A549 (cell line): ENCODE measurements around the gene ACVR1B. TPM values are rescaled to one million over a fixed set of nuclear protein-coding genes. Genes with fewer than 3 reads are reported as not detected.

Source experiments
- ATAC-seq, 2 experiments: fragments of 200-7000 bp in 1 of 2; fragments of >200 bp in 1 of 2; cut with Nextera tagmentation in 1 of 2; cut with Tn5 transposase in 1 of 2; 3 replicates each; pipeline versions ENCODE4 v1.8.0 to v1.9.1; 2018 to 2020; ENCODE audit warnings: mild to moderate bottlenecking in 1 of 2, moderate library complexity in 1 of 2
- CTCF ChIA-PET: fragments of 300-600 bp; sonication (Branson Sonifier 250); formaldehyde crosslinking; extraction: SDS; loops from one replicate; lab custom pipeline; 2021; ENCODE audit warnings: antibody characterized with exemption, inconsistent platforms; lab: Yijun Ruan, JAX
- POLR2A ChIA-PET: fragments of 350-600 bp; formaldehyde crosslinking; extraction: SDS; loops from one replicate; lab custom pipeline; 2021; ENCODE audit warnings: antibody characterized with exemption, inconsistent platforms; lab: Yijun Ruan, JAX
- DNase-seq, 2 experiments: peaks; one replicate each; pipeline versions ENCODE4 v3.0.0 to v3.0.0-alpha.2; 2011 to 2016; ENCODE audit warnings: low read depth in 1 of 2, low spot score in 1 of 2
- FAIRE-seq: peaks from 2 replicates; lab custom pipeline; 2011; peaks lifted over from hg19 to GRCh38; lab: Jason Lieb, UNC
- H3K27ac ChIP-seq, 2 experiments: fragments of >200 bp; sonication (Bioruptor Twin); formaldehyde crosslinking; 3 replicates each; pipeline ENCODE4 v1.5.1; 2016 to 2017
- H3K4me1 ChIP-seq: fragments of >200 bp; sonication (Bioruptor Twin); formaldehyde crosslinking; 3 replicates; pipeline ENCODE4 v1.6.1; 2016
- H3K4me2 ChIP-seq: fragments of >200 bp; sonication (Bioruptor Twin); formaldehyde crosslinking; 3 replicates; pipeline ENCODE4 v1.6.1; 2016
- H3K4me3 ChIP-seq: fragments of >200 bp; sonication (Bioruptor Twin); formaldehyde crosslinking; 3 replicates; pipeline ENCODE4 v1.5.1; 2016
- H3K9me3 ChIP-seq: fragments of >200 bp; sonication (Bioruptor Twin); formaldehyde crosslinking; 3 replicates; pipeline ENCODE4 v1.6.1; 2016
- BHLHE40 ChIP-seq: IDR thresholded peaks from 2 replicates; pipeline ENCODE4 v1.6.1; 2012; ENCODE audit warnings: low read depth, low read length, inconsistent platforms
- CBX2 ChIP-seq: fragments of 200-600 bp; sonication (generic); IDR thresholded peaks from 2 replicates; pipeline ENCODE4 v1.6.1; 2016; ENCODE audit warnings: low read depth, mild to moderate bottlenecking, borderline replicate concordance
- CBX8 ChIP-seq: fragments of 200-600 bp; sonication (generic); IDR thresholded peaks from 2 replicates; pipeline ENCODE4 v1.6.1; 2016
- CEBPB ChIP-seq, 2 experiments: fragments of >200 bp in 1 of 2; sonication (Bioruptor Twin) in 1 of 2; formaldehyde crosslinking in 1 of 2; IDR thresholded peaks; 2 replicates each; pipeline ENCODE4 v1.6.1; 2012 to 2016
- CHD2 ChIP-seq: fragments of 150-350 bp; IDR thresholded peaks from 2 replicates; pipeline ENCODE4 v1.6.1; 2014; ENCODE audit warnings: low read length; ENCODE audit not compliant: partially characterized antibody
- ELK1 ChIP-seq: fragments of 150-350 bp; IDR thresholded peaks from 2 replicates; pipeline ENCODE4 v1.6.1; 2014; ENCODE audit warnings: low read depth, mild to moderate bottlenecking, low read length
- ESRRA ChIP-seq: fragments of 150-350 bp; IDR thresholded peaks from 2 replicates; pipeline ENCODE4 v1.6.1; 2014; ENCODE audit warnings: mild to moderate bottlenecking, low read length, borderline replicate concordance
- FOSL2 ChIP-seq, 2 experiments: fragments of 450-650 bp in 1 of 2; fragments of >200 bp in 1 of 2; sonication (Bioruptor Twin) in 1 of 2; formaldehyde crosslinking; IDR thresholded peaks; 2 replicates each; pipeline versions ENCODE4 v1.5.0 to v1.6.1; 2016 to 2020; ENCODE audit warnings: mild to moderate bottlenecking in 1 of 2, moderate library complexity in 1 of 2
- GATA3 ChIP-seq: IDR thresholded peaks from 2 replicates; pipeline ENCODE4 v1.6.1; 2012; ENCODE audit warnings: borderline replicate concordance
- HEYL ChIP-seq: fragments of 250-450 bp; sonication (Bioruptor Pico); IDR thresholded peaks from 2 replicates; pipeline ENCODE4 v1.8.0; 2021; ENCODE audit warnings: mild to moderate bottlenecking, moderate library complexity
- HOXB5 ChIP-seq: fragments of 250-450 bp; sonication (Bioruptor Pico); IDR thresholded peaks from 2 replicates; pipeline ENCODE4 v1.5.0; 2020; ENCODE audit warnings: mild to moderate bottlenecking, moderate library complexity
- JUN ChIP-seq, 2 experiments: fragments of >200 bp; sonication (Bioruptor Twin); formaldehyde crosslinking; IDR thresholded peaks; 2 replicates in 1 of 2; 3 replicates in 1 of 2; pipeline ENCODE4 v1.6.1; 2016 to 2017
- JUNB ChIP-seq: fragments of >200 bp; sonication (Bioruptor Twin); formaldehyde crosslinking; IDR thresholded peaks from 2 replicates; pipeline ENCODE4 v1.6.1; 2016
- KDM5A ChIP-seq: fragments of 200-600 bp; sonication (generic); IDR thresholded peaks from 2 replicates; pipeline ENCODE4 v1.6.1; 2016; ENCODE audit warnings: antibody characterized with exemption, mild to moderate bottlenecking
- MAX ChIP-seq: IDR thresholded peaks from 2 replicates; pipeline ENCODE4 v1.6.1; 2012
- MAZ ChIP-seq: fragments of 150-350 bp; IDR thresholded peaks from 2 replicates; pipeline ENCODE4 v1.6.1; 2014; ENCODE audit warnings: antibody characterized with exemption, low read depth, low read length, borderline replicate concordance
- MYC ChIP-seq: IDR thresholded peaks from 2 replicates; pipeline ENCODE4 v1.6.1; 2012; ENCODE audit warnings: mild to moderate bottlenecking, inconsistent platforms, low read length, improper control_type of control experiment, borderline replicate concordance
- NPAS2 ChIP-seq: fragments of 250-450 bp; sonication (Bioruptor Pico); IDR thresholded peaks from 2 replicates; pipeline ENCODE4 v1.8.0; 2022; ENCODE audit warnings: mild to moderate bottlenecking, moderate library complexity, borderline replicate concordance
- NR3C1 ChIP-seq: fragments of >200 bp; sonication (Bioruptor Twin); formaldehyde crosslinking; IDR thresholded peaks from 3 replicates; pipeline ENCODE4 v1.6.1; 2017
- PHF8 ChIP-seq: fragments of 200-600 bp; sonication (generic); IDR thresholded peaks from 2 replicates; pipeline ENCODE4 v1.6.1; 2016; ENCODE audit warnings: low read depth, mild to moderate bottlenecking, antibody characterized with exemption, moderate library complexity, borderline replicate concordance
- RCOR1 ChIP-seq: fragments of 150-350 bp; IDR thresholded peaks from 2 replicates; pipeline ENCODE4 v1.6.1; 2014; ENCODE audit warnings: antibody characterized with exemption, low read length, low read depth
- REST ChIP-seq: fragments of 200-600 bp; sonication (generic); IDR thresholded peaks from 2 replicates; pipeline ENCODE4 v1.6.1; 2016; ENCODE audit warnings: antibody characterized with exemption, mild to moderate bottlenecking, moderate library complexity
- RNF2 ChIP-seq: fragments of 200-600 bp; sonication (generic); IDR thresholded peaks from 2 replicates; pipeline ENCODE4 v1.6.1; 2016; ENCODE audit warnings: low read depth, mild to moderate bottlenecking, antibody characterized with exemption, moderate library complexity, borderline replicate concordance
- SMC3 ChIP-seq: fragments of >200 bp; sonication (Bioruptor Twin); formaldehyde crosslinking; IDR thresholded peaks from 3 replicates; pipeline ENCODE4 v1.6.1; 2018; ENCODE audit warnings: inconsistent platforms
- SREBF2 ChIP-seq: fragments of 450-650 bp; IDR thresholded peaks from 2 replicates; pipeline ENCODE4 v1.6.1; 2014; ENCODE audit warnings: mild to moderate bottlenecking, moderate library complexity
- TFCP2L1 ChIP-seq: fragments of 250-450 bp; sonication (Bioruptor Pico); IDR thresholded peaks from 2 replicates; pipeline ENCODE4 v1.5.0; 2021; ENCODE audit warnings: mild to moderate bottlenecking
- ZC3H11A ChIP-seq: fragments of 450-650 bp; IDR thresholded peaks from 2 replicates; pipeline ENCODE4 v1.6.1; 2014; ENCODE audit warnings: antibody characterized with exemption, mild to moderate bottlenecking
- WGBS: methylation state at CpG from one replicate; pipeline ENCODE4 v1.1.6; 2017; ENCODE audit errors: missing lambda C conversion rate; 5-methylcytosine and 5-hydroxymethylcytosine counted together
- polyA plus RNA-seq, 4 experiments: library from polyadenylated mRNA; depleted of rRNA in 3 of 4; stranded (reverse); fragments of >200 nt; fragmentation: RNase III in 1 of 4; extraction: RNeasy Plus Mini Kit Qiagen cat#74134 plus additional on column Dnase treatment in 1 of 4; gene quantifications; 2 replicates in 3 of 4; 3 replicates in 1 of 4; pipeline ENCODE4 v1.2.3, GENCODE V29; 2011 to 2017

The ACVR1B gene
- polyA plus RNA-seq, 2 of the 4 experiments (the other 2 are of a cell fraction) = 15.2 to 18.4 TPM

GRCh38 chr12:51921017-51921725 lies 30.3 kb upstream of the ACVR1B start:
- ATAC-seq = no peak
- Histone ChIP-seq H3K4me2 (no peak overlapping the region), H3K4me3 (no peak overlapping the region), H3K4me1 (peaks cover 7% of the 10 kb centered on the region; the same call in 2 of the 3 replicates), H3K9me3 (no peaks in the 10 kb centered on the region), H3K27ac (no peak overlapping the region)
- FAIRE-seq = no peak
- CTCF ChIA-PET = interaction anchor here (0.6 to 5.2 kb wide), 8 partner anchors 14 to 100 kb away, joined by 3 to 69 read pairs (median 20); partner anchors contain the start of genes ACVRL1 and ANKRD33
- TF ChIP-seq CEBPB (IDR thresholded peaks at IDR 0.05) (no peak), CHD2 (no peak), GATA3 (no peak)
- POLR2A ChIA-PET = no interaction called here
- no peak for DNase-seq
- 72% methylated on average over 6 of the region's 7 CpGs for WGBS

GRCh38 chr12:51922146-51922545 lies 29.4 kb upstream of the ACVR1B start:
- WGBS = 64% methylated on average over 2 of the region's 2 CpGs
- ATAC-seq = no peak

GRCh38 chr12:51922762-51923505 lies 28.6 kb upstream of the ACVR1B start:
- Histone ChIP-seq H3K9me3 (no peaks in the 10 kb centered on the region), H3K4me1 (peaks cover 7% of the 10 kb centered on the region; the same call in 2 of the 3 replicates), H3K4me3 (no peak overlapping the region), H3K4me2 (peak overlapping the region; percentile 58), H3K27ac (peak overlapping the region in 1 of 2 experiments; percentile 58; a peak in 1 of 6 replicates)
- ATAC-seq (peak; percentile 7 to 20; a peak in 3 of 6 replicates), FAIRE-seq (no peak), DNase-seq (peak in 1 of 2 experiments; percentile 22)
- WGBS = 60% methylated on average over 16 of the region's 16 CpGs
- POLR2A ChIA-PET = no interaction called here
- CTCF ChIA-PET = interaction anchor here (0.8 to 5.2 kb wide), 31 partner anchors 9 to 582 kb away, joined by 3 to 69 read pairs (median 6); partner anchors contain the start of genes ACVRL1 and ANKRD33
- TF ChIP-seq ESRRA = no peak
- TF ChIP-seq CBX8 = no peak
- TF ChIP-seq CBX2 = no peak
- no peak for TF ChIP-seq MYC
- no peak for TF ChIP-seq FOSL2 (IDR thresholded peaks at IDR 0.05)
- TF ChIP-seq FOSL2 (CRISPR knock-in tag; IDR thresholded peaks at IDR 0.05) = no peak
- no peak for TF ChIP-seq RCOR1
- TF ChIP-seq SREBF2 = no peak
- TF ChIP-seq ELK1 = no peak
- no peak for TF ChIP-seq NR3C1
- TF ChIP-seq TFCP2L1 (CRISPR knock-in tag) = no peak
- TF ChIP-seq MAZ = no peak
- TF ChIP-seq SMC3 = no peak
- TF ChIP-seq MAX = no peak
- TF ChIP-seq HOXB5 (CRISPR knock-in tag) = no peak

More at GRCh38 chr12:51922146-51922545, 29.4 kb upstream of the ACVR1B start:
- FAIRE-seq (no peak), DNase-seq (no peak)
- no peak for TF ChIP-seq SREBF2
- no peak for TF ChIP-seq KDM5A
- TF ChIP-seq RNF2 = no peak
- TF ChIP-seq NPAS2 (CRISPR knock-in tag) = no peak
- TF ChIP-seq JUNB = no peak
- no peak for TF ChIP-seq TFCP2L1 (CRISPR knock-in tag)
- TF ChIP-seq ZC3H11A = no peak
- no peak for TF ChIP-seq FOSL2 (IDR thresholded peaks at IDR 0.05)
- TF ChIP-seq FOSL2 (CRISPR knock-in tag; IDR thresholded peaks at IDR 0.05) = no peak
- TF ChIP-seq HEYL (CRISPR knock-in tag) = no peak
- no peak for TF ChIP-seq PHF8
- TF ChIP-seq BHLHE40 = no peak
- no peak for TF ChIP-seq JUN (IDR thresholded peaks at IDR 0.05)
- TF ChIP-seq REST = no peak
- no peak for TF ChIP-seq SMC3
- Histone ChIP-seq H3K4me1 (peaks cover 7% of the 10 kb centered on the region; the same call in 2 of the 3 replicates), H3K27ac (no peak overlapping the region), H3K4me2 (no peak overlapping the region), H3K4me3 (no peak overlapping the region), H3K9me3 (no peaks in the 10 kb centered on the region)
- POLR2A ChIA-PET = no interaction called here
- CTCF ChIA-PET = interaction anchor here (1.1 to 5.2 kb wide), 19 partner anchors 8 to 501 kb away, joined by 3 to 69 read pairs (median 8); partner anchors contain the start of genes ACVRL1 and ANKRD33
